Ishikawa (cell line): ENCODE data around the gene RSU1.

ENCODE experiments used
- CEBPB ChIP-seq: IDR thresholded peaks from 2 replicates; pipeline ENCODE4 v1.6.1; 2012
- FOXM1 ChIP-seq: IDR thresholded peaks from 2 replicates; pipeline ENCODE4 v1.6.1; 2012; ENCODE audit warnings: low read depth, borderline replicate concordance
- MAX ChIP-seq: IDR thresholded peaks from 2 replicates; pipeline ENCODE4 v1.6.1; 2012
- USF1 ChIP-seq: IDR thresholded peaks from 2 replicates; pipeline ENCODE4 v1.6.1; 2012
- ZBTB7A ChIP-seq: IDR thresholded peaks from 2 replicates; pipeline ENCODE4 v1.6.1; 2012; ENCODE audit warnings: low read depth

- TF ChIP-seq MAX (no peak), FOXM1 (no peak), USF1 (no peak), CEBPB (no peak), ZBTB7A (no peak)
Measured at GRCh38 chr10:16820018-16820417, 2.8 kb upstream of the RSU1 start.
